ENCODE measurements around the gene ERCC6L2.

ERCC6L2 gene

GRCh38 chr9:95834281-95834907 lies 41.1 kb upstream of the ERCC6L2 start:
- DNase-seq (ENCODE audit: extremely low read depth, low read depth): no peak
- TF ChIP-seq CTCF (IDR thresholded peaks at IDR 0.05; ENCODE audit: low read depth, low read length): no peak

GRCh38 chr9:95835393-95835792 lies 40.1 kb upstream of the ERCC6L2 start:
- TF ChIP-seq CTCF (IDR thresholded peaks at IDR 0.05; ENCODE audit: low read depth, low read length): no peak
- no peak for DNase-seq (ENCODE audit: extremely low read depth, low read depth)

DNA sequence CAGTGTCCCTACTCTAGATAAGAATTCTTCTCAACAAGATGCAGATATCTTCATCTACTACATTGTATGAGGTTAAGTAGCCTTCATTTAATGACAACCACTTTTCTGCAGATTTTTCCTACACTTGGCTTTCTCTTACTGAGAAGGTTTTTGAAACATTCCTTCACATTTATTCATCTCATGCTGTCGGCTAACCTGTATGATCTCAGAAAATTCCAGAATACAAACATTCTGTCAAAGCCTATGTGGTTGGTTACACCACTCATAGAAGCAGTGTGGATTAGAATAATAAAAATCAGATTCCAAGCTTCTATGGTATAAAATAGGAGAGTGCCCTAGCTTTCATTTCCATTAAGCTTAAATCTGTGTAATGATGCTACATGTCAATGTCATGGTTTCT lies 39.4 kb upstream of the ERCC6L2 start:
- TF ChIP-seq CTCF (IDR thresholded peaks at IDR 0.05; ENCODE audit: low read depth, low read length): no peak

DNA sequence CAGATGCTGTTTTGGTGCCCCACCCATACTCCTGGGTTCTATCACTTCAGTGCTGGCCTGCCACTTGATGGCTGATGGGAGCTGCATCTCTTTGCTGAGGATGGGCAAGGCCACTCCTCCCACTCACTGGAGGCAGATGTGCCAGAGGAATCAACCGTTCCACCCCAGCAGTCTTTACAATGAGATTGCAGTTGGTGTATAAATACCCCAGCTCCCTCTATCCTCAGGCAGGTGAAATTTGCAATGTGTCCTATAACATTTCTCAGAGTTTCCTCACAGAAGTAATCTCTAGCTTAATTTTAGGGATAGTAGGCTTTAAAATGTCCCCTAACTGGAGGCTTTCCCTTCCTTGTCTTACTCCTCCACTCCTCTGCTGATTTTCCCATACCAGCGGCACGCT lies 36.5 kb upstream of the ERCC6L2 start:
- no peak for TF ChIP-seq CTCF (IDR thresholded peaks at IDR 0.05; ENCODE audit: low read depth, low read length)
- no peak for DNase-seq (ENCODE audit: extremely low read depth, low read depth)

More for the DNA sequence above, 39.4 kb upstream of the ERCC6L2 start:
- no peak for DNase-seq (ENCODE audit: extremely low read depth, low read depth)

DNA sequence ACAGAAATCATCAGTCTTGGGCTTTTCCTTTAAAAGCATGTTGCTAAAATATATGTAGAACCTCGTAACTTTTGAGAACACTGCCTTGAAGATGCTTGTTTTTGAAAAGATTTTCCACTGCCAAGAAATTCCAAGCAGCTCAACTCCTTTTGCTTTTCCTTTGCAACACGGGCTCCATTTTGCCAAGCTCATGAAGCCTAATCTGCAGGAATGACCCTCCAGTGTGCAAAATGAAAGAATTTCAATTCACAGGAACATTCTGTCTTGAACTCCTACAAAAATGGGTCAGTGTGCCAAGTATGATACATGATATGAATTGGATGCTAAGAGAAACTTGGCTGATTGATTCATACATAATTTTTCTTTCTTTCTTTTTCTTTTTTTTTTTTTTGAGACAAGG lies 35.4 kb upstream of the ERCC6L2 start:
- DNase-seq (ENCODE audit: extremely low read depth, low read depth): no peak
- TF ChIP-seq CTCF (IDR thresholded peaks at IDR 0.05; ENCODE audit: low read depth, low read length): no peak

DNA sequence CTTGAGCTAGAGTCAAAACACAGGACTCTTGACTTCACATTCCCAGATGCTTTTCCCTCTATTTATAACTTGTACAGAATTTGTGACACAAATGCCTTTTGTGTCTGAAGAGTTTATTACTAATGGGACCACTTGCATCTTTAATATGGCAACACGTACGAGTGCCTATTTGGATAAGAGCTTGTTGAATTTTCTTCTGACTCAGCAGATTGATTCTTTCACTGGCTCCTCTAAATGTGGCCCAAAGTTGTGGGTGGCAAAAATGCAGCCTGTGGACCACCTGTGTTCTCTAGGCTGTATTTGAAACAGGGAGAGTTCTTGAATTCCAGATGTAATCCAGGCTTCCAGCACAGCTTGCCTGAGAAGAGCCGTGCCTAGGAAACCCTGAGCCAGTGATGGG lies 34.1 kb upstream of the ERCC6L2 start:
- no peak for DNase-seq (ENCODE audit: extremely low read depth, low read depth)
- TF ChIP-seq CTCF (IDR thresholded peaks at IDR 0.05; ENCODE audit: low read depth, low read length): no peak

- DNase-seq (ENCODE audit: extremely low read depth, low read depth): peak; percentile 71
- no peak for TF ChIP-seq CTCF (IDR thresholded peaks at IDR 0.05; ENCODE audit: low read depth, low read length)
Observed at GRCh38 chr9:95845751-95846150, 29.7 kb upstream of the ERCC6L2 start.

Measured in AG09319 (cell line).